IMR-90 (cell line): ENCODE data around the gene LOXL4. TPM values are rescaled to one million over a fixed set of nuclear protein-coding genes. Genes with fewer than 3 reads are reported as not detected.

Experiments used
- ATAC-seq: fragments of 200-7000 bp; cut with Tn5 transposase; 2 replicates; pipeline ENCODE4 v1.9.1; 2020; ENCODE audit warnings: low read depth, mild to moderate bottlenecking, moderate library complexity
- BruUV-seq: library from RNA; stranded (reverse); fragments of 400-500 nt; replicated peaks from 2 replicates; lab custom pipeline; 2021; lab: Mats Ljungman, UMichigan
- CTCF ChIA-PET: fragments of 300-600 bp; formaldehyde crosslinking; extraction: SDS; loops from one replicate; lab custom pipeline; 2021; ENCODE audit warnings: antibody characterized with exemption; lab: Yijun Ruan, JAX
- POLR2A ChIA-PET: fragments of 300-600 bp; sonication (Branson Sonifier 250); formaldehyde crosslinking; loops from one replicate; lab custom pipeline; 2022; ENCODE audit warnings: antibody characterized with exemption; ENCODE audit not compliant: unreplicated experiment; lab: Charles Lee
- DNase-seq: peaks from one replicate; pipeline ENCODE4 v3.0.0; 2013
- H2AFZ ChIP-seq: replicated peaks from 2 replicates; pipeline ENCODE3; 2013; ENCODE audit warnings: low read length, mild to moderate bottlenecking; ENCODE audit not compliant: poor library complexity
- H2AK5ac ChIP-seq: 2 replicates; pipeline ENCODE4 v1.6.1; 2013; ENCODE audit warnings: low read depth, low read length, inconsistent platforms
- H2AK9ac ChIP-seq: replicated peaks from 2 replicates; pipeline ENCODE3; 2013; ENCODE audit warnings: mild to moderate bottlenecking, low read depth, low read length, moderate library complexity; ENCODE audit not compliant: poor library complexity
- H2BK120ac ChIP-seq: 2 replicates; pipeline ENCODE4 v1.6.1; 2013; ENCODE audit warnings: low read depth, low read length, inconsistent platforms
- H2BK15ac ChIP-seq: 3 replicates; pipeline ENCODE4 v1.6.1; 2013; ENCODE audit warnings: low read depth, low read length, inconsistent platforms
- H2BK20ac ChIP-seq: 2 replicates; pipeline ENCODE4 v1.6.1; 2013; ENCODE audit warnings: low read depth, mild to moderate bottlenecking, inconsistent platforms, low read length, moderate library complexity
- H2BK5ac ChIP-seq: 2 replicates; pipeline ENCODE4 v1.6.1; 2013; ENCODE audit warnings: mild to moderate bottlenecking, low read depth, low read length, inconsistent platforms; ENCODE audit not compliant: poor library complexity, severe bottlenecking
- H3K14ac ChIP-seq: replicated peaks from 2 replicates; pipeline ENCODE4 v1.6.1; 2013; ENCODE audit warnings: low read depth, low read length, inconsistent platforms
- H3K18ac ChIP-seq: 2 replicates; pipeline ENCODE4 v1.6.1; 2013; ENCODE audit warnings: low read depth, low read length, control low read depth
- H3K23ac ChIP-seq: 2 replicates; pipeline ENCODE4 v1.6.1; 2013; ENCODE audit warnings: low read depth, low read length, inconsistent platforms
- H3K27ac ChIP-seq: 2 replicates; pipeline ENCODE4 v1.5.1; 2013; ENCODE audit warnings: mild to moderate bottlenecking, control low read depth, low read length; ENCODE audit not compliant: insufficient read depth
- H3K27me3 ChIP-seq: 2 replicates; pipeline ENCODE4 v1.6.1; 2013; ENCODE audit warnings: low read length; ENCODE audit not compliant: control insufficient read depth, insufficient read depth
- H3K36me3 ChIP-seq: 2 replicates; pipeline ENCODE4 v1.6.1; 2013; ENCODE audit warnings: low read length, mixed read lengths; ENCODE audit not compliant: control insufficient read depth, insufficient read depth
- H3K4ac ChIP-seq: 2 replicates; pipeline ENCODE4 v1.6.1; 2013; ENCODE audit warnings: low read depth, low read length, inconsistent platforms
- H3K4me1 ChIP-seq: 2 replicates; pipeline ENCODE4 v1.6.1; 2013; ENCODE audit warnings: low read length, mixed read lengths; ENCODE audit not compliant: control insufficient read depth, insufficient read depth
- H3K4me2 ChIP-seq: 2 replicates; pipeline ENCODE4 v1.6.1; 2013; ENCODE audit warnings: low read depth, mild to moderate bottlenecking, control low read depth, low read length, moderate library complexity
- H3K4me3 ChIP-seq: 2 replicates; pipeline ENCODE4 v1.5.1; 2013; ENCODE audit warnings: low read depth, mild to moderate bottlenecking, control low read depth, low read length, moderate library complexity; ENCODE audit not compliant: insufficient read depth
- H3K56ac ChIP-seq: 2 replicates; pipeline ENCODE4 v1.6.1; 2013; ENCODE audit warnings: low read length, inconsistent platforms; ENCODE audit not compliant: insufficient read depth; ENCODE audit errors: extremely low read depth
- H3K79me1 ChIP-seq, 2 experiments: 2 replicates each; pipeline ENCODE4 v1.6.1; 2013; ENCODE audit warnings: low read length in 2 of 2, inconsistent platforms in 1 of 2, low read depth in 1 of 2
- H3K9ac ChIP-seq: 2 replicates; pipeline ENCODE4 v1.6.1; 2013; ENCODE audit warnings: low read depth, low read length, control low read depth
- H3K9me1 ChIP-seq: 2 replicates; pipeline ENCODE4 v1.6.1; 2013; ENCODE audit warnings: low read length, inconsistent platforms; ENCODE audit not compliant: insufficient read depth
- H3K9me3 ChIP-seq: 2 replicates; pipeline ENCODE4 v1.6.1; 2013; ENCODE audit warnings: low read length; ENCODE audit not compliant: control insufficient read depth, insufficient read depth
- H4K20me1 ChIP-seq: 2 replicates; pipeline ENCODE4 v1.6.1; 2013; ENCODE audit warnings: low read length, inconsistent platforms; ENCODE audit not compliant: insufficient read depth
- H4K5ac ChIP-seq: 2 replicates; pipeline ENCODE4 v1.6.1; 2013; ENCODE audit warnings: mild to moderate bottlenecking, low read depth, low read length, control low read depth
- H4K8ac ChIP-seq, 2 experiments: 2 replicates each; pipeline ENCODE4 v1.6.1; 2013; ENCODE audit warnings: low read depth in 2 of 2, low read length in 2 of 2, control low read depth in 1 of 2, inconsistent platforms in 1 of 2
- H4K91ac ChIP-seq: 2 replicates; pipeline ENCODE4 v1.6.1; 2013; ENCODE audit warnings: low read depth, low read length, inconsistent platforms; ENCODE audit not compliant: insufficient read depth
- BHLHE40 ChIP-seq: fragments of 150-350 bp; IDR thresholded peaks from 2 replicates; pipeline ENCODE4 v1.6.1; 2016; ENCODE audit warnings: mild to moderate bottlenecking, low read depth, low read length
- CEBPB ChIP-seq: IDR thresholded peaks from 2 replicates; pipeline ENCODE4 v1.6.1; 2012; ENCODE audit warnings: low read depth, low read length, improper control_type of control experiment
- CHD1 ChIP-seq: IDR thresholded peaks from 2 replicates; pipeline ENCODE4 v1.6.1; 2012; ENCODE audit warnings: low read depth, low read length, improper control_type of control experiment
- FOS ChIP-seq: fragments of 150-350 bp; IDR thresholded peaks from 2 replicates; pipeline ENCODE4 v1.6.1; 2016; ENCODE audit warnings: low read depth, low read length
- MAFK ChIP-seq: IDR thresholded peaks from 2 replicates; pipeline ENCODE4 v1.6.1; 2012; ENCODE audit warnings: low read depth, low read length, improper control_type of control experiment
- MAZ ChIP-seq: IDR thresholded peaks from 2 replicates; pipeline ENCODE4 v1.6.1; 2012; ENCODE audit warnings: low read depth, mild to moderate bottlenecking, low read length, improper control_type of control experiment, moderate library complexity, borderline replicate concordance
- NFE2L2 ChIP-seq: fragments of 150-350 bp; IDR thresholded peaks from 2 replicates; pipeline ENCODE4 v1.6.1; 2016; ENCODE audit warnings: low read depth, mild to moderate bottlenecking, low read length
- POLR2A ChIP-seq: IDR thresholded peaks from 2 replicates; pipeline ENCODE4 v1.6.1; 2012; ENCODE audit warnings: mild to moderate bottlenecking, low read depth, low read length
- RCOR1 ChIP-seq: IDR thresholded peaks from 2 replicates; pipeline ENCODE4 v1.6.1; 2012; ENCODE audit warnings: mild to moderate bottlenecking, low read length, improper control_type of control experiment; ENCODE audit not compliant: insufficient replicate concordance
- RFX5 ChIP-seq: IDR thresholded peaks from 2 replicates; pipeline ENCODE4 v1.8.0; 2012; ENCODE audit warnings: low read depth, mild to moderate bottlenecking, low read length, moderate library complexity
- SMC3 ChIP-seq: fragments of 150-350 bp; IDR thresholded peaks from 2 replicates; pipeline ENCODE4 v1.6.1; 2016; ENCODE audit warnings: low read depth, mild to moderate bottlenecking, antibody characterized with exemption, low read length, moderate library complexity
- USF2 ChIP-seq: fragments of 150-350 bp; IDR thresholded peaks from 2 replicates; pipeline ENCODE4 v1.6.1; 2017; ENCODE audit warnings: mild to moderate bottlenecking, antibody characterized with exemption, low read length, low read depth
- WGBS, 2 experiments: methylation state at CpG; one replicate each; pipeline versions ENCODE4 v1.1.5 to v1.1.7; 2013; ENCODE audit warnings: missing lambda C conversion rate in 2 of 2; ENCODE audit not compliant: insufficient read length in 1 of 2; ENCODE audit errors: extremely low coverage in 2 of 2; 5-methylcytosine and 5-hydroxymethylcytosine counted together
- dilution Hi-C: fragments of 300-500 bp; cut with HindIII; formaldehyde crosslinking; loops from one replicate; pipeline ENCODE4 v1.14.3; 2018; ENCODE audit warnings: low sequenced_read_pairs; ENCODE audit not compliant: unreplicated experiment
- in situ Hi-C: fragments of 300-500 bp; cut with MboI; formaldehyde crosslinking; loops from 3 replicates; pipeline ENCODE4 v1.14.3; 2019; ENCODE audit warnings: low sequenced_read_pairs, inconsistent platforms, mixed read lengths
- intact Hi-C: fragments of 100-400 bp; cut with micrococcal nuclease; formaldehyde crosslinking; loops from 2 replicates; pipeline ENCODE4 v1.10.0; 2022
- polyA plus RNA-seq, 3 experiments: library from polyadenylated mRNA; depleted of rRNA; stranded (reverse); fragments of >200 nt; gene quantifications; 2 replicates each; pipeline ENCODE4 v1.2.3, GENCODE V29; 2012; ENCODE audit warnings: low replicate concordance in 1 of 3
- total RNA-seq: library from RNA; depleted of rRNA; stranded (reverse); fragments of >200 nt; gene quantifications from 2 replicates; pipeline ENCODE4 v1.2.3, GENCODE V29; 2012
- TF ChIP-seq, protein P1 (sequence below): conservative IDR thresholded peaks from 2 replicates; pipeline ENCODE4 v1.5.1; 2012; ENCODE audit warnings: mild to moderate bottlenecking, low read depth, low read length, improper control_type of control experiment

Gene LOXL4
- total and polyA plus RNA-seq, 2 of the 4 experiments (the other 2 are of a cell fraction) = 20.8 to 26.7 TPM

DNA sequence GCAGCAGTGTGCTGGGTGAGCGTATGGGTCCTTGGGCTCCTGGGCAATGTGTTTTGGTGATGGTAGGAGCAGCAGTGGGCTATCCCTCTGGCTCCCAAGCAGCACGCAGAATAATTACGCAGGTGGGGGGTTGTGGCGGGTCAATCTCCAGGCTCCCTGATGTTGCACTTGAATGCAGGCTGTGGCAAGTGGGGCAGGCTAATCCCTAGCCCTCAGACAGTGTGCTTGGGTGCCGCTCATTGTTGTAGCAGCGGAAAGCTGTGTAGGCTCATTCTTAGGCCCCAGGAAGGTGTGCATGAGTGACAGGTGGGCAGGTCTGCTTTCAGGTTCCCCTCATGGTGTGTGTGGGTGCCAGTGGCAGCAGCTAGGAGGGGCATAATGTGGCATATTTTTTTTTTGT, 44.1 kb downstream of the LOXL4 start:
- peaks cover 10% of the 10 kb centered on the region for H3K4me1 ChIP-seq
- dilution Hi-C loops (no loop called here), intact Hi-C loops (no loop called here), in situ Hi-C loops (no loop called here)
- 0 out of 2 replicates have a peak overlapping the region, but pooled peaks have one; percentile 36 for H2BK20ac ChIP-seq
- no peaks in the 10 kb centered on the region for H3K27me3 ChIP-seq
- H2BK15ac ChIP-seq = no peak overlapping the region
- peak overlapping the region; percentile 38 for H2BK5ac ChIP-seq
- 0 out of 2 replicates have a peak overlapping the region, but pooled peaks have one; percentile 43 for H3K4ac ChIP-seq
- H2BK120ac ChIP-seq = no peak overlapping the region; the same call in 1 of the 2 replicates
- no peak overlapping the region for H3K56ac ChIP-seq
- BruUV-seq = no TSS peak
- TF ChIP-seq SMC3 (no peak), USF2 (no peak), POLR2A (no peak), BHLHE40 (no peak), RCOR1 (no peak), NFE2L2 (no peak), CHD1 (no peak), RFX5 (no peak), MAFK (no peak), FOS (no peak), CEBPB (no peak), MAZ (no peak)
- TF ChIP-seq, protein P1, sequence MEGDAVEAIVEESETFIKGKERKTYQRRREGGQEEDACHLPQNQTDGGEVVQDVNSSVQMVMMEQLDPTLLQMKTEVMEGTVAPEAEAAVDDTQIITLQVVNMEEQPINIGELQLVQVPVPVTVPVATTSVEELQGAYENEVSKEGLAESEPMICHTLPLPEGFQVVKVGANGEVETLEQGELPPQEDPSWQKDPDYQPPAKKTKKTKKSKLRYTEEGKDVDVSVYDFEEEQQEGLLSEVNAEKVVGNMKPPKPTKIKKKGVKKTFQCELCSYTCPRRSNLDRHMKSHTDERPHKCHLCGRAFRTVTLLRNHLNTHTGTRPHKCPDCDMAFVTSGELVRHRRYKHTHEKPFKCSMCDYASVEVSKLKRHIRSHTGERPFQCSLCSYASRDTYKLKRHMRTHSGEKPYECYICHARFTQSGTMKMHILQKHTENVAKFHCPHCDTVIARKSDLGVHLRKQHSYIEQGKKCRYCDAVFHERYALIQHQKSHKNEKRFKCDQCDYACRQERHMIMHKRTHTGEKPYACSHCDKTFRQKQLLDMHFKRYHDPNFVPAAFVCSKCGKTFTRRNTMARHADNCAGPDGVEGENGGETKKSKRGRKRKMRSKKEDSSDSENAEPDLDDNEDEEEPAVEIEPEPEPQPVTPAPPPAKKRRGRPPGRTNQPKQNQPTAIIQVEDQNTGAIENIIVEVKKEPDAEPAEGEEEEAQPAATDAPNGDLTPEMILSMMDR = no peak
- H3K4me3 ChIP-seq = no peak overlapping the region
- no peak overlapping the region for H4K91ac ChIP-seq
- ATAC-seq (no peak), DNase-seq (no peak)
- no peak overlapping the region for H3K23ac ChIP-seq
- POLR2A ChIA-PET = no interaction called here
- peaks cover under 1% of the 10 kb centered on the region; the same call in 1 of the 2 replicates for H3K36me3 ChIP-seq
- H2AK5ac ChIP-seq = no peak overlapping the region; the same call in 1 of the 2 replicates
- peak overlapping the region; percentile 30; the same call in 1 of the 2 replicates for H3K14ac ChIP-seq
- CTCF ChIA-PET = no interaction called here
- H4K5ac ChIP-seq = no peak overlapping the region
- no peak overlapping the region for H3K27ac ChIP-seq
- no peak overlapping the region for H3K9ac ChIP-seq
- peaks cover 7% of the 10 kb centered on the region for H3K9me1 ChIP-seq
- H3K18ac ChIP-seq = no peak overlapping the region
- peak overlapping the region; percentile 8 for H2AFZ ChIP-seq
- H3K9me3 ChIP-seq = no peaks in the 10 kb centered on the region
- H4K8ac ChIP-seq = no peak overlapping the region
- 92% methylated on average over 3 of the region's 6 CpGs; no CpG with 5 or more reads in 1 of the 2 experiments for WGBS, 2 experiments
- no peak overlapping the region for H3K4me2 ChIP-seq
- peaks cover 14% of the 10 kb centered on the region for H4K20me1 ChIP-seq
- H3K79me1 ChIP-seq = peaks cover 13 to 21% of the 10 kb centered on the region in 2 experiments
- peak overlapping the region; percentile 26 for H2AK9ac ChIP-seq
